IMR-90 (cell line): ENCODE results near the gene GPAT3.

Experiments
- CEBPB ChIP-seq: IDR thresholded peaks from 2 replicates; pipeline ENCODE4 v1.6.1; 2012; ENCODE audit warnings: low read depth, low read length, improper control_type of control experiment
- CTCF ChIP-seq: conservative IDR thresholded peaks from 2 replicates; pipeline ENCODE4 v1.5.1; 2012; ENCODE audit warnings: mild to moderate bottlenecking, low read depth, low read length, improper control_type of control experiment
- MXI1 ChIP-seq: IDR thresholded peaks from 2 replicates; pipeline ENCODE4 v1.6.1; 2012; ENCODE audit warnings: low read depth, mild to moderate bottlenecking, low read length, moderate library complexity, borderline replicate concordance
- POLR2A ChIP-seq: IDR thresholded peaks from 2 replicates; pipeline ENCODE4 v1.6.1; 2012; ENCODE audit warnings: mild to moderate bottlenecking, low read depth, low read length
- RAD21 ChIP-seq: IDR thresholded peaks from 2 replicates; pipeline ENCODE4 v1.6.1; 2012; ENCODE audit warnings: low read length, improper control_type of control experiment
- TF ChIP-seq, protein P1 (sequence below): fragments of 150-350 bp; IDR thresholded peaks from 2 replicates; pipeline ENCODE4 v1.6.1; 2016; ENCODE audit warnings: low read depth, mild to moderate bottlenecking, low read length, moderate library complexity, borderline replicate concordance
- TF ChIP-seq, protein P2 (sequence below): fragments of 150-350 bp; IDR thresholded peaks from 2 replicates; pipeline ENCODE4 v1.6.1; 2017; ENCODE audit warnings: mild to moderate bottlenecking, antibody characterized with exemption, low read length, low read depth

DNA sequence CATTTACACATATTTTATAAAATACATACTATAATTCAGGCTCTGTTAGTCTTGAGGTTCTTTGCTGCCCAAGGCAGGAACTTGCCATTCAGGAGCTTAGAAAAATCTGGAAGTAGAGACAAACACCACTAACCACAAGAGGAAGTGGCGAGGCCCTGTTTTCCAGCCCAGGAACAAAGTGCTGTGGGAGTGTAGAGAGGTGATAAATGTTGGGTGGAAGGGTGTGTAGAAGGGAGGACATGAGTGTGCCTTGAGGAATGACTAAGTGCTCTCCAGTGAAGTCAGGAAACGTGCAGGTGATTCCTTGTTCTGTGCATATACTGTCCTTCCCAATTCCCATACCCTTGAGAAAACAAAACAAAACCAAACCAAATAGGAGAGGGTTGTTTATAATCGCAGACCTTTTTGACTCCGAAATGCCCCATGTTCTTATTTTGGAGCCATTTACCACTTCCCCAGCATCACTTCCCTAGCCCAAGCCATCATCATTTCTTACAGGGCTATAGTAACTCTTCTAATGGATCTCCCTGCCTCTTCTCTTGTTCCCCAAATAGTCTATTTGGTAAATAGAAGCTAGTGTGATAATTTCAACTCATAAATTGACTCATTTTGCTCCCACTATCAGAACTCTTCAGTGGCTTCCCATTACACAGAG, 83.2 kb downstream of the GPAT3 start:
- TF ChIP-seq, protein P1, sequence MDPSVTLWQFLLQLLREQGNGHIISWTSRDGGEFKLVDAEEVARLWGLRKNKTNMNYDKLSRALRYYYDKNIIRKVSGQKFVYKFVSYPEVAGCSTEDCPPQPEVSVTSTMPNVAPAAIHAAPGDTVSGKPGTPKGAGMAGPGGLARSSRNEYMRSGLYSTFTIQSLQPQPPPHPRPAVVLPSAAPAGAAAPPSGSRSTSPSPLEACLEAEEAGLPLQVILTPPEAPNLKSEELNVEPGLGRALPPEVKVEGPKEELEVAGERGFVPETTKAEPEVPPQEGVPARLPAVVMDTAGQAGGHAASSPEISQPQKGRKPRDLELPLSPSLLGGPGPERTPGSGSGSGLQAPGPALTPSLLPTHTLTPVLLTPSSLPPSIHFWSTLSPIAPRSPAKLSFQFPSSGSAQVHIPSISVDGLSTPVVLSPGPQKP = no peak
- no peak for TF ChIP-seq CTCF
- TF ChIP-seq, protein P2, sequence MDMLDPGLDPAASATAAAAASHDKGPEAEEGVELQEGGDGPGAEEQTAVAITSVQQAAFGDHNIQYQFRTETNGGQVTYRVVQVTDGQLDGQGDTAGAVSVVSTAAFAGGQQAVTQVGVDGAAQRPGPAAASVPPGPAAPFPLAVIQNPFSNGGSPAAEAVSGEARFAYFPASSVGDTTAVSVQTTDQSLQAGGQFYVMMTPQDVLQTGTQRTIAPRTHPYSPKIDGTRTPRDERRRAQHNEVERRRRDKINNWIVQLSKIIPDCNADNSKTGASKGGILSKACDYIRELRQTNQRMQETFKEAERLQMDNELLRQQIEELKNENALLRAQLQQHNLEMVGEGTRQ = no peak
- no peak for TF ChIP-seq RAD21
- no peak for TF ChIP-seq POLR2A
- no peak for TF ChIP-seq CEBPB
- no peak for TF ChIP-seq MXI1
